ENCODE results near the gene DCDC2C. TPM values are rescaled to one million over a fixed set of nuclear protein-coding genes. Genes with fewer than 3 reads are reported as not detected.
A peak's percentile ranks its signal among the peaks of the same experiment; 100 is the strongest.

DCDC2C gene
- total and polyA plus RNA-seq, 2 of the 4 experiments (the other 2 are of a cell fraction): not detected

GRCh38 chr2:3823748-3824147 is 120.4 kb downstream of the DCDC2C start:
- ATAC-seq (ENCODE audit: low read depth) (peak; percentile 56), DNase-seq (peak; percentile 26)
- dilution Hi-C loops (cut with HindIII; ENCODE audit: low sequenced_read_pairs, unreplicated experiment) (no loop called here), in situ Hi-C loops (cut with MboI; ENCODE audit: low sequenced_read_pairs) (no loop called here), intact Hi-C loops (cut with micrococcal nuclease) (no loop called here)
- no peak overlapping the region for H4K5ac ChIP-seq (ENCODE audit: low read depth, low read length)
- TF ChIP-seq RFX5 (IDR thresholded peaks at IDR 0.05; ENCODE audit: low read depth, low read length): no peak
- no peak for TF ChIP-seq FOS (IDR thresholded peaks at IDR 0.05; ENCODE audit: low read depth, low read length)
- TF ChIP-seq MAFK (IDR thresholded peaks at IDR 0.05; ENCODE audit: low read depth, low read length): no peak
- no peak for TF ChIP-seq ELK1 (IDR thresholded peaks at IDR 0.05; ENCODE audit: borderline replicate concordance, low read depth, low read length)
- TF ChIP-seq MXI1 (IDR thresholded peaks at IDR 0.05; ENCODE audit: borderline replicate concordance, low read depth, low read length): no peak
- no peak for TF ChIP-seq RCOR1 (IDR thresholded peaks at IDR 0.05; ENCODE audit: insufficient replicate concordance, low read length)
- TF ChIP-seq CEBPB (IDR thresholded peaks at IDR 0.05; ENCODE audit: low read depth, low read length): no peak
- TF ChIP-seq CHD1 (IDR thresholded peaks at IDR 0.05; ENCODE audit: low read depth, low read length): no peak
- TF ChIP-seq CTCF (conservative IDR thresholded peaks at IDR 0.05; ENCODE audit: low read depth, low read length): no peak
- no peak for TF ChIP-seq POLR2A (IDR thresholded peaks at IDR 0.05; ENCODE audit: low read depth, low read length)
- TF ChIP-seq NFE2L2 (IDR thresholded peaks at IDR 0.05; ENCODE audit: low read depth, low read length): no peak
- TF ChIP-seq MAZ (IDR thresholded peaks at IDR 0.05; ENCODE audit: borderline replicate concordance, low read depth, low read length): no peak
- no peak for TF ChIP-seq USF2 (IDR thresholded peaks at IDR 0.05; ENCODE audit: low read depth, low read length)
- TF ChIP-seq RAD21 (IDR thresholded peaks at IDR 0.05; ENCODE audit: low read length): no peak
- no peak for TF ChIP-seq BHLHE40 (IDR thresholded peaks at IDR 0.05; ENCODE audit: low read depth, low read length)
- TF ChIP-seq SMC3 (IDR thresholded peaks at IDR 0.05; ENCODE audit: low read depth, low read length): no peak
- no peak overlapping the region for H3K9ac ChIP-seq (ENCODE audit: low read depth, low read length)
- no CpG with 5 or more reads among the region's 1 CpG for WGBS, 2 experiments (ENCODE audit: extremely low coverage in 2 of 2, insufficient read length in 1 of 2)
- no peak overlapping the region for H3K4me2 ChIP-seq (ENCODE audit: low read depth, low read length)
- no peak overlapping the region for H2AK5ac ChIP-seq (ENCODE audit: low read depth, low read length)
- no peak overlapping the region for H3K4ac ChIP-seq (ENCODE audit: low read depth, low read length)
- H2AFZ ChIP-seq (replicated peaks; ENCODE audit: low read length, poor library complexity): no peak overlapping the region
- H3K36me3 ChIP-seq (ENCODE audit: control insufficient read depth, insufficient read depth, low read length): no peaks in the 10 kb centered on the region
- ChIA-PET CTCF (no interaction called here), POLR2A (ENCODE audit: unreplicated experiment) (no interaction called here)
- BruUV-seq (replicated peaks): no TSS peak
- no peak overlapping the region for H2BK20ac ChIP-seq (ENCODE audit: low read depth, low read length)
- no peaks in the 10 kb centered on the region for H3K4me1 ChIP-seq (ENCODE audit: control insufficient read depth, insufficient read depth, low read length)
- no peaks in the 10 kb centered on the region; the same call in 1 of the 2 replicates for H3K27me3 ChIP-seq (ENCODE audit: control insufficient read depth, insufficient read depth, low read length)
- no peaks in the 10 kb centered on the region for H4K20me1 ChIP-seq (ENCODE audit: insufficient read depth, low read length)
- H4K91ac ChIP-seq (ENCODE audit: insufficient read depth, low read depth, low read length): no peak overlapping the region
- no peak overlapping the region for H3K27ac ChIP-seq (ENCODE audit: insufficient read depth, low read length)
- no peak overlapping the region for H4K8ac ChIP-seq (ENCODE audit: low read depth in 2 of 2, low read length in 2 of 2)
- no peaks in the 10 kb centered on the region for H3K9me1 ChIP-seq (ENCODE audit: insufficient read depth, low read length)
- H3K14ac ChIP-seq (replicated peaks; ENCODE audit: low read depth, low read length): no peak overlapping the region
- H3K23ac ChIP-seq (ENCODE audit: low read depth, low read length): no peak overlapping the region
- H3K56ac ChIP-seq (ENCODE audit: extremely low read depth, insufficient read depth, low read length): no peak overlapping the region
- no peaks in the 10 kb centered on the region for H3K79me1 ChIP-seq (ENCODE audit: low read depth in 1 of 2, low read length in 2 of 2)
- no peak overlapping the region for H2BK120ac ChIP-seq (ENCODE audit: low read depth, low read length)
- no peaks in the 10 kb centered on the region; the same call in 1 of the 2 replicates for H3K9me3 ChIP-seq (ENCODE audit: control insufficient read depth, insufficient read depth, low read length)
- H3K18ac ChIP-seq (ENCODE audit: low read depth, low read length): no peak overlapping the region
- no peak overlapping the region for H3K4me3 ChIP-seq (ENCODE audit: insufficient read depth, low read depth, low read length)
- no peak overlapping the region for H2BK5ac ChIP-seq (ENCODE audit: low read depth, low read length, poor library complexity, severe bottlenecking)
- no peak overlapping the region for H2BK15ac ChIP-seq (ENCODE audit: low read depth, low read length)
- H2AK9ac ChIP-seq (replicated peaks; ENCODE audit: low read depth, low read length, poor library complexity): no peak overlapping the region
